Measurements from ENCODE around the gene GNPTG.
A peak's percentile ranks its signal among the peaks of the same experiment; 100 is the strongest.

GNPTG gene

GRCh38 chr16:1374418-1375297 is 22.9 kb downstream of the GNPTG start:
- TF ChIP-seq CTCF (IDR thresholded peaks at IDR 0.05; ENCODE audit: borderline replicate concordance, insufficient read depth, low read depth, low read length): no peak
- no peak overlapping the region for H3K4me3 ChIP-seq (ENCODE audit: low read depth, low read length)

- H3K4me3 ChIP-seq (ENCODE audit: low read depth, low read length): no peak overlapping the region
- TF ChIP-seq CTCF (IDR thresholded peaks at IDR 0.05; ENCODE audit: borderline replicate concordance, insufficient read depth, low read depth, low read length): no peak
Observed at GRCh38 chr16:1375298-1375640, 23.5 kb downstream of the GNPTG start.

- no peak for TF ChIP-seq CTCF (IDR thresholded peaks at IDR 0.05; ENCODE audit: borderline replicate concordance, insufficient read depth, low read depth, low read length)
- no peak overlapping the region for H3K4me3 ChIP-seq (ENCODE audit: low read depth, low read length)
Observed at GRCh38 chr16:1375741-1376410, 24.1 kb downstream of the GNPTG start.

- H3K4me3 ChIP-seq (ENCODE audit: low read depth, low read length): no peak overlapping the region
- no peak for TF ChIP-seq CTCF (IDR thresholded peaks at IDR 0.05; ENCODE audit: borderline replicate concordance, insufficient read depth, low read depth, low read length)
Observed at GRCh38 chr16:1377406-1378010, 25.8 kb downstream of the GNPTG start.

- TF ChIP-seq CTCF (IDR thresholded peaks at IDR 0.05; ENCODE audit: borderline replicate concordance, insufficient read depth, low read depth, low read length): no peak
- H3K4me3 ChIP-seq (ENCODE audit: low read depth, low read length): peak overlapping the region; percentile 62
Observed at GRCh38 chr16:1378087-1378803, 26.5 kb downstream of the GNPTG start.

- no peak for TF ChIP-seq CTCF (IDR thresholded peaks at IDR 0.05; ENCODE audit: borderline replicate concordance, insufficient read depth, low read depth, low read length)
- H3K4me3 ChIP-seq (ENCODE audit: low read depth, low read length): peak overlapping the region; percentile 62
Observed at GRCh38 chr16:1378804-1379303, 27.1 kb downstream of the GNPTG start.

Measured in GM12875 (cell line).